ENCODE results near the gene ZNF804A.

Gene ZNF804A

DNA sequence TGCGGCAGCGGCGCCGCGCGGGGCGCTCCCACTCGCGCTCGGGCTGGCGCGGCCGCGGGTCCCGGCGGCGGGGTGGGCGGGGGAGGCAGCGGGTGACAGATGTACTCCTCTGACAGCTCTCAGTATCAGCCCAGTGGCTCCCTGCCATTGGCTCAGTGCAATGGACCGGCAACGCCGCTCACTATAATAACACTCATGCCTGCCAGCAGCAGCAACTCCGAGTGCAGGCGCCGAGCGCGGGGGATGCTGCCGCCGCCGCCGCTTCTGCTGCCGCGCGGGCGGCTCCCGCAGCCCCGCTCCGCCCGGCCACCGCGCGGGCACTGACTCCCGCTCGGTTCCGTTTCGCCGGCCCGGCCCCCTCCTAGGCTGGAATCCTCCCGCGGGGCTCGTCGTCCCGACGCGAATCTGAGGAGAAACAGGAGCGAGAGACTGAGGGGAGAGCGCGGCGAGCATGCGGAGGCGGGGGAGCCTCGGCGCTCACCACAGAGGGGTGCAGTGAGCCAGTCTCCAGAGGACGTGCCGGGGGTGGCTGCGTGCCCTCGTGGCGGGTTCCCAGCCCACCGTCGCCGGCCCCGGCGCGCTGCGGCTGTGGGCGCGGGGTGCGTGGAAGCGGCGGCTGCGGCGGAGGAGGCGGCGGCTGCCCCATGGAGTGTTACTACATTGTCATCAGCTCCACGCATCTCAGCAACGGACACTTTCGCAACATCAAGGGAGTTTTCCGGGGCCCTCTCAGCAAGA lies at the start of gene ZNF804A:
ZNF804A (plus strand) TSS at position 214 of the 738 bp plus-strand sequence; CDS start at position 645, 431 bp downstream.
- peak; percentile 2 to 4 for DNase-seq

- no peak for DNase-seq
These were observed 49.2 kb upstream of the ZNF804A start for GRCh38 chr2:184549153-184549552.

DNA sequence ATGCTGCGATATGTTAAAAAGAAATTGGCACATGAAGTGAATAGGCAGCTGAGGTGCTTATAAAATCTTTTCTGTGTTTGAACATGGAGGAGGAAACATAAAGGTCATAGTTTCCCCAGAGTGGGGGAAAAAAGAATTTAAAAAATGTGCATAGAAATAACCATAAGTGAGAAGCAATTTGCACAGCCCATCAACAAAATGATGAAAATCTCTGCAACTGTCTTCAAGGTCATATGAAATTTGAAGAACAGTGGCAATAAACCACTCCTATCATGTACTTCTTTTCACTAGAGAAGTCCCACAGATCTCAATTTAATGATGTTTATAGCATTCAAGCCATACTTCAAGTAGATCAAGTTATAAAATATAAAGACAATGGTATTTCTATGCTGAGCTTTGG lies 46.7 kb upstream of the ZNF804A start:
- no peak for DNase-seq

- DNase-seq: no peak
These were observed 43.6 kb upstream of the ZNF804A start for GRCh38 chr2:184554736-184555135.

DNA sequence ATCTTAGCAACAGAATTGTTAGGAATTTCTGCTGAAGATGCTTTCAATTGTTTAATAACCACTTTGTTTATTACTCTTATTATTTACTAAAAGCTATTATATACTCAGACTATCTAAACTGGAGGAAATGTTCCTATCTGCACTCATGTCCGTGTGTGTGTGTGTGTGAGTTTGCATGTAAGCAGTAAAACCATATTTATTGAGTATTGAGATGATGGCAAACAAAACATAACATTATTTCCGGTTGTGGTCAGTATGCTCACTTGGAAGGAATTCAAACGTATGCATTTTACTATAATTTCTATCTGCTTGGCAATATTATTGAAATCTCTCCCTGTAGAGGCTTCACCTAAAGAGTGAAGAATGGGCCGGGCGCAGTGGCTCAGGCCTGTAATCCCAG lies 43.0 kb upstream of the ZNF804A start:
- no peak for DNase-seq

- no peak for DNase-seq
These were observed 41.7 kb upstream of the ZNF804A start for GRCh38 chr2:184556639-184557038.

- no peak for DNase-seq
These were observed 39.4 kb upstream of the ZNF804A start for GRCh38 chr2:184558713-184559464.

- no peak for DNase-seq
These were observed 37.7 kb upstream of the ZNF804A start for GRCh38 chr2:184560603-184561002.

DNA sequence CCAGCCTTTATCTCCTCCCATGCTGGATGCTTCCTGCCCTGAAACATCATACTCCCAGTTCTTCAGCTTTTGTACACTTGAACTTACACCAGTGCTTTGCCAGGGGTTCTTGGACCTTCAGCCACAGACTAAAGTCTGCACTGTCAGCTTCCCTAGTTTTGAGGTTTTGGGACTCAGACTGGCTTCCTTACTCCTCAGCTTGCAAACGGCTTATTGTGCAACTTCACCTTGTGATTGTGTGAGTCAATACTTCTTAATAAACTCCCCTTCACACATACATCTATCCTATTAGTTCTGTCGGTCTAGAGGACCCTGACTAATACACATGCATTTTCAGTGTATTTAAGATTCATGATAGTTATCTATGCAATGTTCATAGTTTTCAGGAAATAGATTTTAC lies 35.8 kb upstream of the ZNF804A start:
- DNase-seq: no peak

DNA sequence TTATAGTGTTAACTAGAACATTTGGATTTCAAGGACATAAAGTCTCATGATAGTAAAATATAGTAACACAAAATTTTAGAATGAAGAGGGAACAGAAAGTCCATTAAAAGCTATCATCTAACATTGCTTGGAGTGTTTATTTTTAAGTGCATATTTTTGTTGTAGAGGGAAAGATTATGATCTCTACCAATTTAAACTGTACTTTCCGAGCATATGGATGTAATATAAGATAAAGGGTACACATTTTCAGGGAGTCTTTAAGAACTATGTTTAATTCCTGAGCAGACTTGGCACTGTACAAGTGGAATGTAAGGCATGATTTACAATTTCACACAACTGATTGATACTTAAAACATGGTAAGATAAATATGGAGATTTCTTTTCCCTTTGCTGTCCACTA lies 34.2 kb upstream of the ZNF804A start:
- DNase-seq: no peak

GRCh38 chr2:184566716-184567115 lies 31.6 kb upstream of the ZNF804A start:
- DNase-seq: no peak

- no peak for DNase-seq
These were observed 21.3 kb upstream of the ZNF804A start for GRCh38 chr2:184577056-184577455.

- no peak for DNase-seq
These were observed 20.6 kb upstream of the ZNF804A start for GRCh38 chr2:184577743-184578142.

DNA sequence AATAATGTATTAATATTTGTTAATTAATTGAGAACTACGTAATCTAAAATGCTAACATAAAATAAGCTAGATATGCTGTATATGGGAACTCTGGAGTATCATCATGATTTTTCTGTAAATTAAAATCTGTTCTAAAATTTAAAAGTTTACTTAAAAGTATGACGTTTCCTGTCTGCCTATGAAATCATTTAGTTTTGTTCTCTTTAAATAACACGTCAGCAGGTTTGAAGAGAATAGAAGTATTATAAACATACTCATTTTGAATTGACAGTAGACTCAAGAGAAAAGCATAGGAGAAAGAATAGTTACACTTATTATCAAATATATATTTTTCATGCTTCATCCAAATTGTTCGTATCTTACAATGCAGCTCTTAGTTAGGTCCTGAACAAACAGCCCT lies 19.1 kb upstream of the ZNF804A start:
- no peak for DNase-seq

DNA sequence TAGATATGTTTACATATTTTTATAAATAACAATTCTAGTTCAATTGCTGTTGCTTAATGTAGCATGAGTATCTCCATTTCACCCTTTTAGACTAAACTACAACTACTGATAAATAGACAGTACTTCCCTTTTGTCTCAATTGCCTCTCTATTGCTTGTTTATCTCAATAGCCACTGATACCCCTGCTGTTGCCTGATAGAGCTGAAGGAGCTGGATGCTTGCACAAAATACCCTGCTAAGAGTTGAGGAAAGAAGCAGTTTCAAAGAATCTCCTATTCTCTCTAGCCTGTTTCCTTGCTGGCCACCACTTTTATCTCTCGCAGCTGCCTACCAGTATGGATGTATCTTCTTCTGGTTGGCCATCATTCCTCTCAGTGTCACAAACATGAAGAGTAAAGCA lies 16.9 kb upstream of the ZNF804A start:
- no peak for DNase-seq

DNA sequence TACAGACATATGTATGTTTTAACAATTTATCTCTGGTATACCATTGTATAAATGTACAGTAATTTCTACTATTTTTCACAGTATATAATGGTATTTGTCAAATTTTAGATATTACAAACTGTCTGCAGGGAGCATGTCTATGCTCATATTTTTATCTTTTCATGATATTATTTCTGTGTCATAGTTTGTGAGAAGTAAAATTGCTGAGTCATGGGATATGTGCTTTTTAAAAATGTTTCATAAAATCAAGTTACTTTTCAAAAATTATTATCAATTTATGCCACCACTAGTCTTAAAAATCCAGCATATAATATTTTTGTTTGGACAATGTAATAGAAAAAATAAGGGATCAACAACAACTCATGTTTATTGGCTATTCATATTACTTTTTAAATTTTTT lies 9.1 kb upstream of the ZNF804A start:
- no peak for DNase-seq

GRCh38 chr2:184596819-184597411 lies 1.4 kb upstream of the ZNF804A start:
- no peak for DNase-seq

DNA sequence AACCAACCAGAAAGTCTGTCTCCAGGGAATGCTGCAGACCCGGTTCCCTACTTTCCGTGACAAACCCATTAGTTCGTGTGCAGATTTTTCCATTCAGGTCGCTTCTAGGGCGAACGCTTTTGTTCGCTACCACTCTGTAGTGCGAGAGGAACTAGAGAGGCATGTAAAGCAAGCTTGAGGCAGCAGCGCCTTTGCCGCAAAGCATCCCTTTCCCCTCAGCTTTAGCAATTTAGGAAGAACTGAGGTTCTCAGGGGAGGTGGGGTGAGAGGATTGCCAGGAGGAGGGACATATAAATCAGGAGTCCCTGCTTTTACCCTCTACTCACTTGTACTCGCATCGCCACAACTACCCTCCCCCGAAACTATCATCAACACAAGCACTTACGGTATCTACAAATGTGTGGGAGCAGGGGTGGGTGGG lies 748 bp upstream of the ZNF804A start:
- no peak for DNase-seq

DNA sequence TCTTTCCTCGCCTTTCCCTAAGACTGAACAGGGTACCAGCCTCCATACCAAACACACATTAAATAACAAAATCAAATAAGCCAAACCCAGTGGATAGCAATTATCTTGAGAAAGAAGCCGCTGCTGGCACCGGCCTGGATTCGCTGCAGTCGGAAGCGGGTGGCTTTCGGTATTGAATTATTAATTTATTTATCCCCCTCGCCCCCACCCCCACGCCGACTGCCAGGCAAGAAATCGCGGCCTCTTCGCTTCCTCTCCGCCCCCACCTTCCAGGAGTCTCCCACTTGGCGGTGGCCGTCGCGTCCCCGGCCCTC lies 370 bp upstream of the ZNF804A start:
- peak in 1 of 2 experiments; percentile 3 for DNase-seq

DNA sequence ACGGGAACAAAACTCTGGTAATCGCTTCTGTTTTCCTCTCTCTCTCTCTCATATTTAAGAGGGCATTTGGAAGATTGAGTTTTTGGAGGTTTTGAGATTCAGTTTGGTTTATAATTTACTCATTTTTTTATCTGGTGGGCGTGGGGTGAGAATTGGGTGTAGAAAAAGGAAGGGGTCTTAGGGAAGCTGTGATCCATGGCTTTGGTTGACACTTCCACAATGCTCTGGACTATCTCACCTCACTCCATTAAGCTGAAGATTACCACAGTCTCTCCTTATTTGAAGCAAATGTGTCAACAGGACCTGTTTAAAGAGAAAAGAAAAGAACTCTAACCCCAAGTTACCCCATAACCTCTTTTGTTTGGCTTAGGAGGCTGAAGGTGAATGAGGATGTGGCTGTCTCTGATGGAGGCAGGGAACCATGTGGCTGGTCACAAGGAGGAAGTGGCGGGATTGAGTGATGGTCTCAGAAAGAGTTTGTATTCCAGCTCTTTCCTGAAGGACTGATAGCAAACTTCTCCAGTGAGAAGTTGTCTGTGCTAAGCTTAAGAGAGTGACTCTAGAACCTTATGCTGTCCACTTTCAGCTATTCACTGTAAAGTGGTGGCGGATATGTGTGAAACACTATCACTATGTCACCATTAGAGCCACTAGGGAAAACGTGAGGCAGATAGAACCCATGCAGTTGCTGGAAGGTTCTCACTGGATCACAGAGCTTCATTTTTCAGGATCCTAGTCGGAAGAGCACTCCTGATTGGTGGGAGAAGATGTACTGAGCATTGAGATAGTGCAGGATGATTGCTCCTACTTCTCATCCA lies 934 bp downstream of the ZNF804A start:
- DNase-seq: no peak

DNA sequence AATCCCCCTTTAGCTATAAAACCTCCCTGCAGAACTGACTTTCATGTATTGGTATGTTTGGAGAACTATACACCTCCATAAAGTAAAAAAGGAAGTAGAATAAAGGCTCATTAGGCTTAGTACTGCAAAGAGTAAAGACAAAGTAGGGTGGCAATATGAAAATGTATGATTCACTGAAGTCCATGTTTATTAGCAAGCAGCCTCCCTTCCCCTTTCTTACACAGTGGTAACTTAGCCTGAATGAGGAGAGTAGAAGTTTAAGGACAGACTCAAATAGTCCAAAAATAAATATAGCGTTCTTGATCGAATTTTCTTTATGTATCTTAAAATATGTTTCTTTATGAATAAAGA lies 1.5 kb downstream of the ZNF804A start:
- DNase-seq: no peak

DNA sequence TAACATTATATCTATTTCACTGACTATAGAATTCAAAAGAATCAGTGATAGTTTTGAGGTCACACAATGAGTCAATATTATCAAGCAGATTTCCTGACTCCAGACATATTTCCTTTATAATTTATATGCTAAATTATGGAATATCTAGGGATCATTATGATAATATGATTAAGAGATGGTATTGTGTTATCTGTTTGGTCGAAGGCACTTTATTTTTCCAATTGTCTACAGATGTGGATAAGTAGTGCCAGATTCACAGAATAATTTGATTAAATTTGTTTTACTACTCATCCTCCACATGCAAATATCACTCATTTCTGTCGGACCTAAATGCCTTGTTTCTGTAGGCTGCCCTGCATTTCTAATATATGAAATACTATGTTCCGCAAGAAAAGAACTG lies 4.4 kb downstream of the ZNF804A start:
- DNase-seq: no peak

GRCh38 chr2:184610891-184611290 lies 12.6 kb downstream of the ZNF804A start:
- DNase-seq: no peak
